PC-9 (cell line): ENCODE results near the gene RBP4. TPM values are rescaled to one million over a fixed set of nuclear protein-coding genes. Genes with fewer than 3 reads are reported as not detected.

Source experiments
- BruUV-seq: library from RNA; stranded (reverse); fragments of 400-500 nt; replicated peaks from 2 replicates; lab custom pipeline; 2021; lab: Mats Ljungman, UMichigan
- CTCF ChIA-PET: fragments of 300-600 bp; sonication (Branson Sonifier 250); formaldehyde crosslinking; loops from one replicate; lab custom pipeline; 2022; ENCODE audit warnings: antibody characterized with exemption; lab: Charles Lee
- POLR2A ChIA-PET: fragments of 300-600 bp; sonication (Branson Sonifier 250); formaldehyde crosslinking; loops from one replicate; lab custom pipeline; 2022; ENCODE audit warnings: antibody characterized with exemption; ENCODE audit not compliant: unreplicated experiment; lab: Charles Lee
- DNase-seq, 2 experiments: peaks; one replicate each; pipeline versions ENCODE4 v3.0.0 to v3.0.0-alpha.2; 2015 to 2022; ENCODE audit warnings: mixed read lengths in 1 of 2
- H2AFZ ChIP-seq: fragments of 200-600 bp; sonication (generic); 2 replicates; pipeline ENCODE4 v1.8.1; 2017; ENCODE audit warnings: antibody characterized with exemption
- H3F3A ChIP-seq: fragments of 200-600 bp; sonication (generic); 2 replicates; pipeline ENCODE4 v1.8.1; 2017; ENCODE audit warnings: antibody characterized with exemption, mild to moderate bottlenecking, low read depth; ENCODE audit not compliant: insufficient read depth
- H3K27ac ChIP-seq: fragments of 200-600 bp; sonication (generic); 2 replicates; pipeline ENCODE4 v1.6.1; 2016; ENCODE audit warnings: mixed run types
- H3K27me3 ChIP-seq: fragments of 200-600 bp; sonication (generic); 2 replicates; pipeline ENCODE4 v1.6.1; 2016; ENCODE audit warnings: low read depth, mixed run types; ENCODE audit not compliant: insufficient read depth
- H3K36me3 ChIP-seq: fragments of 200-600 bp; sonication (generic); 2 replicates; pipeline ENCODE4 v1.6.1; 2016; ENCODE audit warnings: low read depth, mixed run types
- H3K4me1 ChIP-seq: fragments of 200-600 bp; sonication (generic); replicated peaks from 2 replicates; pipeline ENCODE4 v1.6.1; 2016; ENCODE audit warnings: mixed run types; ENCODE audit not compliant: insufficient read depth
- H3K4me2 ChIP-seq: fragments of 200-600 bp; sonication (generic); 2 replicates; pipeline ENCODE4 v1.6.1; 2017; ENCODE audit warnings: mixed run types
- H3K4me3 ChIP-seq: fragments of 200-600 bp; sonication (generic); 2 replicates; pipeline ENCODE4 v1.6.1; 2016; ENCODE audit warnings: mixed run types
- H3K79me2 ChIP-seq: fragments of 200-600 bp; sonication (generic); 2 replicates; pipeline ENCODE4 v1.6.1; 2017; ENCODE audit warnings: low read depth, mixed run types
- H3K9me2 ChIP-seq: fragments of 200-600 bp; sonication (generic); 2 replicates; pipeline ENCODE4 v1.8.1; 2017; ENCODE audit warnings: mild to moderate bottlenecking; ENCODE audit not compliant: insufficient read depth
- H3K9me3 ChIP-seq: fragments of 200-600 bp; sonication (generic); 2 replicates; pipeline ENCODE4 v1.8.1; 2016; ENCODE audit warnings: low read depth; ENCODE audit not compliant: insufficient read depth
- H4K20me1 ChIP-seq: fragments of 200-600 bp; sonication (generic); 2 replicates; pipeline ENCODE4 v1.8.1; 2017; ENCODE audit not compliant: insufficient read depth
- CTCF ChIP-seq: fragments of 200-600 bp; sonication (generic); conservative IDR thresholded peaks from 2 replicates; pipeline ENCODE4 v1.6.1; 2017; ENCODE audit warnings: mixed run types, antibody characterized with exemption, mild to moderate bottlenecking, moderate library complexity
- EZH2 ChIP-seq: fragments of 200-600 bp; sonication (generic); IDR thresholded peaks from 2 replicates; pipeline ENCODE4 v1.8.0; 2017; ENCODE audit warnings: antibody characterized with exemption, low read depth
- intact Hi-C: fragments of 100-400 bp; cut with micrococcal nuclease; formaldehyde crosslinking; loops from one replicate; pipeline ENCODE4 v1.10.0; 2022; ENCODE audit not compliant: unreplicated experiment
- total RNA-seq: library from RNA; stranded (reverse); gene quantifications from 2 replicates; pipeline ENCODE4 v1.2.3, GENCODE V29; 2021

Gene RBP4
- total RNA-seq, 1 experiment from 2014 or later = 0.57 TPM

DNA sequence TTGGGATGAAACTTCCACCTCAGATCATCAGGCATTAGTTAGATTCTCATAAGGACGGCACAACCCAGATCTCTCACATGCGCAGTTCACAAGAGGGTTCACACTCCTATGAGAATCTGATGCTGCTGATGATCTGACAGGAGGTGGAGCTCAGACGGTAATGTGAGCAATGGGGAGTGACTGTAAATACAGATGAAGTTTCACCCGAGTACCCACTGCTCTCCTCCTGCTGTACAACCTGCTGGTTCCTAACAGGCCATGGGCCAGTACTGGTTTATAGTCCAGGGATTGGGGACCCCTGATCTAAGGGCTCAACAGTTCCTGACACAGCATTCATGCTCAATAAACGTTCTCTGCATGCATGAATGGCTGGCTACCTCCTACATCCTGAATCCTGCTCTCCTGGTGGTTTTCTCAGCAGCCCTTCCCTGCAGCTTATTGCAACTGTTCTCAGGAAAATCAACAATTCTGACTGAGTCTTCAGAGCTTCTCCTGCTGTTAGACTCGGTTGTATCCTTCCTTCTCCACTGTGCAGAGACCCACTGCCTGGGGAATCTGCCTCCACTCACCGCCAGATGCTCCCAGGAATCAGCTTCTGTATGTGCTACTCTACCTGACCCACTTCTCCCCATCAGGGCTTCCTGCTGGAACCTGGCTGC is 28.7 kb upstream of the RBP4 start:
- no peak overlapping the region for H3K27ac ChIP-seq
- no peaks in the 10 kb centered on the region for H3K4me1 ChIP-seq
- CTCF ChIA-PET = no interaction called here
- no peaks in the 10 kb centered on the region for H3K27me3 ChIP-seq
- no peak overlapping the region for H3K4me2 ChIP-seq
- TF ChIP-seq EZH2 = no peak
- TF ChIP-seq CTCF = no peak
- BruUV-seq = no TSS peak
- DNase-seq = no peak
- no peaks in the 10 kb centered on the region for H3K9me2 ChIP-seq
- H3K9me3 ChIP-seq = no peaks in the 10 kb centered on the region
- no peaks in the 10 kb centered on the region for H4K20me1 ChIP-seq
- H3K79me2 ChIP-seq = no peaks in the 10 kb centered on the region
- no peaks in the 10 kb centered on the region for H3F3A ChIP-seq
- POLR2A ChIA-PET = no interaction called here
- H2AFZ ChIP-seq = no peak overlapping the region
- intact Hi-C loops = no loop called here
- H3K36me3 ChIP-seq = no peaks in the 10 kb centered on the region
- no peak overlapping the region for H3K4me3 ChIP-seq

- no TSS peak for BruUV-seq
- no peaks in the 10 kb centered on the region for H3F3A ChIP-seq
- no peaks in the 10 kb centered on the region for H3K4me1 ChIP-seq
- no peak for DNase-seq
- H3K9me2 ChIP-seq = no peaks in the 10 kb centered on the region
- no peaks in the 10 kb centered on the region for H4K20me1 ChIP-seq
- H3K27ac ChIP-seq = no peak overlapping the region
- H3K4me3 ChIP-seq = no peak overlapping the region
- H2AFZ ChIP-seq = no peak overlapping the region
- no peaks in the 10 kb centered on the region for H3K27me3 ChIP-seq
- ChIA-PET POLR2A (no interaction called here), CTCF (no interaction called here)
- TF ChIP-seq CTCF (no peak), EZH2 (no peak)
- H3K4me2 ChIP-seq = no peak overlapping the region
- H3K9me3 ChIP-seq = no peaks in the 10 kb centered on the region
- intact Hi-C loops = no loop called here
- H3K79me2 ChIP-seq = no peaks in the 10 kb centered on the region
- no peaks in the 10 kb centered on the region for H3K36me3 ChIP-seq
Observed at GRCh38 chr10:93628858-93629257, 27.8 kb upstream of the RBP4 start.

- TF ChIP-seq CTCF (no peak), EZH2 (no peak)
- Histone ChIP-seq H2AFZ (no peak overlapping the region), H3K79me2 (no peaks in the 10 kb centered on the region), H3K27ac (no peak overlapping the region), H3K9me3 (no peaks in the 10 kb centered on the region), H3K4me2 (no peak overlapping the region), H3F3A (no peaks in the 10 kb centered on the region), H4K20me1 (no peaks in the 10 kb centered on the region), H3K4me1 (0 out of 2 replicates have a peak, but pooled peaks cover 4% of the 10 kb centered on the region), H3K27me3 (no peaks in the 10 kb centered on the region), H3K9me2 (no peaks in the 10 kb centered on the region), H3K36me3 (no peaks in the 10 kb centered on the region), H3K4me3 (no peak overlapping the region)
- no peak for DNase-seq
- intact Hi-C loops = no loop called here
- no TSS peak for BruUV-seq
- ChIA-PET POLR2A (no interaction called here), CTCF (no interaction called here)
Observed at GRCh38 chr10:93622942-93623341, 21.9 kb upstream of the RBP4 start.
